GM12874 (cell line): ENCODE data around the gene SOHLH1.

Experiments
- CTCF ChIP-seq: IDR thresholded peaks from 2 replicates; pipeline ENCODE4 v1.5.1; 2011; ENCODE audit warnings: low read depth, mild to moderate bottlenecking, control low read depth, low read length, moderate library complexity; ENCODE audit not compliant: insufficient read depth

SOHLH1 gene

GRCh38 chr9:135665795-135666189 lies 33.5 kb downstream of the SOHLH1 start:
- no peak for TF ChIP-seq CTCF

GRCh38 chr9:135664801-135665794 lies 34.2 kb downstream of the SOHLH1 start:
- no peak for TF ChIP-seq CTCF

- no peak for TF ChIP-seq CTCF
Observed at GRCh38 chr9:135664266-135664665, 35.0 kb downstream of the SOHLH1 start.

GRCh38 chr9:135663857-135664256 lies 35.4 kb downstream of the SOHLH1 start:
- TF ChIP-seq CTCF, result no peak

- no peak for TF ChIP-seq CTCF
Observed at GRCh38 chr9:135663451-135663770, 35.9 kb downstream of the SOHLH1 start.

GRCh38 chr9:135662758-135663450 lies 36.4 kb downstream of the SOHLH1 start, which contains the start of gene LCN9:
Gene LCN9 (plus strand): TSS chr9:135663309. CDS start chr9:135663322, 13 bp downstream.
- TF ChIP-seq CTCF, result no peak

- no peak for TF ChIP-seq CTCF
Observed at GRCh38 chr9:135661816-135662560, 37.3 kb downstream of the SOHLH1 start.
